A673 (cell line): ENCODE results near the gene CAMK1.

Experiments used
- EZH2 ChIP-seq: fragments of 200-600 bp; sonication (generic); IDR thresholded peaks from 2 replicates; pipeline ENCODE4 v1.6.1; 2017; ENCODE audit warnings: borderline replicate concordance, low read depth, mild to moderate bottlenecking, mixed read lengths, antibody characterized with exemption, low read length; ENCODE audit not compliant: poor library complexity, severe bottlenecking
- TF ChIP-seq, protein P1 (sequence below): fragments of 300-800, 200-600 bp; sonication (generic); conservative IDR thresholded peaks from 2 replicates; pipeline ENCODE4 v1.5.1; 2017; ENCODE audit warnings: low read depth, mild to moderate bottlenecking, antibody characterized with exemption, low read length, moderate library complexity, mixed read lengths

DNA sequence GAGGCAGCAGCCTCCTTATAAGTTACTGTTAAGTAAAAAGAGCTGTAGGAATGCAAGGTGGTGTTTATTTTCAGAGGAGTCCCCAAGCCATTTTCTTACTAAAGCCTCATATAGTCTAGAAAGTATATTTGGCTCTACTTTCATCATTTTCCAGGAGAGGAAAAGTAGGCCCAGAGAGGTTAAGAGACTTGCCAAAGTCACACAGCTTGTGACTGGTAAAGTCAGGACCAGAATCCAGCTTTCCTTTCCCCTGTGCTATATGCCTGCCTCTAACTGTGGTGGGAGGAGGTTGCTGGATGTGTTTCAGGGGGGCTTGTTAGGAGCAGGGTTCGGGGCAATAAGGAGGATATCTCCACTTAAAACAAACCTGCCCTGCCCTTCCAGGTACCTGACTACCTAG is 27.2 kb downstream of the CAMK1 start:
- TF ChIP-seq, protein P1, sequence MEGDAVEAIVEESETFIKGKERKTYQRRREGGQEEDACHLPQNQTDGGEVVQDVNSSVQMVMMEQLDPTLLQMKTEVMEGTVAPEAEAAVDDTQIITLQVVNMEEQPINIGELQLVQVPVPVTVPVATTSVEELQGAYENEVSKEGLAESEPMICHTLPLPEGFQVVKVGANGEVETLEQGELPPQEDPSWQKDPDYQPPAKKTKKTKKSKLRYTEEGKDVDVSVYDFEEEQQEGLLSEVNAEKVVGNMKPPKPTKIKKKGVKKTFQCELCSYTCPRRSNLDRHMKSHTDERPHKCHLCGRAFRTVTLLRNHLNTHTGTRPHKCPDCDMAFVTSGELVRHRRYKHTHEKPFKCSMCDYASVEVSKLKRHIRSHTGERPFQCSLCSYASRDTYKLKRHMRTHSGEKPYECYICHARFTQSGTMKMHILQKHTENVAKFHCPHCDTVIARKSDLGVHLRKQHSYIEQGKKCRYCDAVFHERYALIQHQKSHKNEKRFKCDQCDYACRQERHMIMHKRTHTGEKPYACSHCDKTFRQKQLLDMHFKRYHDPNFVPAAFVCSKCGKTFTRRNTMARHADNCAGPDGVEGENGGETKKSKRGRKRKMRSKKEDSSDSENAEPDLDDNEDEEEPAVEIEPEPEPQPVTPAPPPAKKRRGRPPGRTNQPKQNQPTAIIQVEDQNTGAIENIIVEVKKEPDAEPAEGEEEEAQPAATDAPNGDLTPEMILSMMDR: no peak
- no peak for TF ChIP-seq EZH2
